ENCODE measurements around the gene PDLIM5.

The PDLIM5 gene

DNA sequence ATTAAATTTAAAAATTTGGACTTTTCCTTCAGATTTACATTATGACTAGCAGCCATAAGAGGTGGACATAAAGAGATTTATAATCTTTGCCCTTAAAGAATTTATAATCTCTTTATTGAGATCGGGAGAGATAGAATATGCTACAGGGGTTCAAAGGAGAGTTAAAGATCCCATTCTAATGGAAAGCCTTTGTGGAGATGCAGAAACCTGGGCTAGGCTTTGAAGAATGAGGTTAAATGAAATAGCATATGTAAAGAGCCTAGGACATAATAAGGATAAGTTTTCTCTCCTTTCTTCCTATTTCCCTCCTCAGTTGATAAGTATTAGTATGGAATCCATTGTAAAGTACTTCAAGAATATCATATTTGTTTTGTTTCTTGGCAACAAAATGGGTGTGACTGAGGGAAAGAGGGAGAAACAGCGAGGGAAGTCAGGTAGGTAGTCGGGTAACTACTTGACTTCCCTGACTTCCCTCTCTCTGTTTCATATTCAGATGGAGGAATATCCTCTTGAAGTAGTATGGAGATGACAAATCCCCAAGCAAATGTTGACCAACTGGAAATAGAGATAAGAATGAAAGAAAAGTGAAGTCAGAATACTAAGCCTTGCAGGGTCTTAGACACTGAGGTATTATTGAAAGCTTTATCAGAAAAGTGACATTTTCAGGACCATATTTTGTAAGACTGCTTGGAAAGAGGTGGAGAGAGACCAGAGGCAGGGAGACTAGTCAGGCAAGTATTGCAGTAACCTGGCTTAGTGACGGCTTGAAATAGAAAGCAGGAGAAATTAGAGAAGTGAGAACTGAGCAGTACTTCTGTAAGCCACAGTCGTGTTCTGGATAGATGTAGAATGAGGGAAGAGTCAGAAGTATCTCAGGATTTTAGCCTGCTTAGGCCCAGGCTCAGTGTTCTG is 82.9 kb downstream of the PDLIM5 start:
- no peak overlapping the region for H3K9ac ChIP-seq (ENCODE audit: low read length)
- peaks cover 64% of the 10 kb centered on the region for H3K4me1 ChIP-seq (ENCODE audit: insufficient read depth, low read length)

GRCh38 chr4:94536049-94536448 is 84.3 kb downstream of the PDLIM5 start:
- Histone ChIP-seq H3K27me3 (ENCODE audit: control insufficient read depth in 1 of 2, insufficient read depth in 2 of 2, low read length in 2 of 2) (no peaks in the 10 kb centered on the region), H3K9ac (ENCODE audit: low read length) (no peak overlapping the region), H3K9me3 (ENCODE audit: low read length) (no peaks in the 10 kb centered on the region), H3K4me1 (ENCODE audit: insufficient read depth, low read length) (peaks cover 59% of the 10 kb centered on the region), H3K4me3 (ENCODE audit: low read depth in 1 of 2, low read length in 2 of 2) (no peak overlapping the region), H3K27ac (ENCODE audit: low read depth, low read length) (no peak overlapping the region), H3K36me3 (ENCODE audit: insufficient read depth, low read length) (no peaks in the 10 kb centered on the region)

More for the DNA sequence above, 82.9 kb downstream of the PDLIM5 start:
- no peak overlapping the region for H3K27ac ChIP-seq (ENCODE audit: low read depth, low read length)
- no peak overlapping the region for H3K4me3 ChIP-seq (ENCODE audit: low read depth in 1 of 2, low read length in 2 of 2)
- no peaks in the 10 kb centered on the region for H3K9me3 ChIP-seq (ENCODE audit: low read length)
- no peaks in the 10 kb centered on the region for H3K27me3 ChIP-seq (ENCODE audit: control insufficient read depth in 1 of 2, insufficient read depth in 2 of 2, low read length in 2 of 2)
- no peaks in the 10 kb centered on the region for H3K36me3 ChIP-seq (ENCODE audit: insufficient read depth, low read length)

DNA sequence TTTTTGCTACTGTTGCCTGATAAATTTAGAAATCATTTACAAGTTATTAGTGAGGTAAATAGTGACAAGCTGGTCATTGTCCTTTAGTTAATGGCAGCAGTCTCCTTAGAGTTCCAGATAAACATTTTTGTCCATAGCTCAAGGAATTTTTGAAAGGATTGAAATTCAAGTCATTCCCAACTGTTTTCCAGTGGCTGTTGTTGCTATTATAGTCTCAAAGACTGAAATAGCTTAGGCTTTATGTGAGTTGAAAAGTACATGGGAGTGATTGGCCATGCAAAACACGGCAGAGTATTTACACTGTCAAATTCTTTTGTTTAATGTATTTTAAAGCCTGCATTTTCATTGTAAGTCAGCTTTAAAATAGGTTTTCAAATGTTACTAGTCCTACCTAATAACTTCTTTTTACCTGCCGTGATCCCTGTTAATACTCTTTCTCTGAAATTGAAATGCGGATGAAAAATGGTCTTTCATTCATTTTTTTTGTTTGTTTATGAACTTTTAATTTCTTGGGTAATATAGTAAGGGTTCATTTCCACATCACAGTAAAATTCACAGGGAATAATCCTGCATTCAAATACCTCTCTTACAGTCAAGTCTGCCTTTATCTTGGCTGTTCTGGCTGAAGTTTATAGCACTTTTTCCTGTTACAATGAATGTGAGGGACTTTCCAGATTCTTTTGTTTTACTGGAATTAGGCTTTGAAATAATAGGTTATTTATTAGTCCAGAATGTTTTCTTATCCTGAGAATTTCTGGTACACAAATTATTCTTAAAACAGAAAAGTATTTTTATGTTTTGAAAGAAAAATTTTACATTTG is 85.1 kb downstream of the PDLIM5 start:
- H3K27ac ChIP-seq (ENCODE audit: low read depth, low read length) = no peak overlapping the region
- H3K4me3 ChIP-seq (ENCODE audit: low read depth in 1 of 2, low read length in 2 of 2) = no peak overlapping the region
- no peaks in the 10 kb centered on the region for H3K27me3 ChIP-seq (ENCODE audit: control insufficient read depth in 1 of 2, insufficient read depth in 2 of 2, low read length in 2 of 2)
- no peak overlapping the region for H3K9ac ChIP-seq (ENCODE audit: low read length)
- peaks cover 59% of the 10 kb centered on the region for H3K4me1 ChIP-seq (ENCODE audit: insufficient read depth, low read length)
- no peaks in the 10 kb centered on the region for H3K9me3 ChIP-seq (ENCODE audit: low read length)
- H3K36me3 ChIP-seq (ENCODE audit: insufficient read depth, low read length) = no peaks in the 10 kb centered on the region

DNA sequence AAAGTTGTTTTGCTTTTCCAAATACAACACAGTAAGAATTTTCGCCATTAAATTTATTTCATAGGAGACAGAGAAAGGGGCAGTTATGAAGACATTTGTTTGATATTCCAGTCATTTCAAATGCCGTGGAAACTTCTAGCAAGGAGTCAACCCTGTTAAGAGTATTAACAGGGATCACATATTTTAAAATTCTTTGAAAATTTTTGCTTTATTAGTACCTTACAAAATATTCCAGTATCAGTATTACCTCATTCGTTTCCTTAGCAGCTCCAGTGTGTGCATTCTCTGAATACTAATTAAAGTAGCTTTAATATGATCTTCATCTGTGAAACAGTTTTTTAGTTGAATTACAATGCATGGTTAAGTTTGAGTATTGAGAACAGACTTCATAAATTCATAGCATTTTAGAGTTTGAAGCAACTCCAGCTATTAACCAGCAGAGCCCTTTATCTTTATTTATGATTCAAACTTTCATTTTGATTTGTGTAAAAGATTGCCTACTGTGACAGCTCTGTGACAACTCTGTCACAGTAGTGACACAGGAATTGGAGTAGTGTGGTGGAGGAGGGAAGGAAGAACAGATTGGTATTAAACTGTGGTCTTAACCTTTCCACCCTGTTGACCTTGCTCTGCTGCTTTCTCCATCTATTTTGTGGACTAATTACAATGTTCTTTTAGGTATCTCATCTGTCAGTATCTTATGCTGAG is 86.3 kb downstream of the PDLIM5 start:
- no peak overlapping the region for H3K9ac ChIP-seq (ENCODE audit: low read length)
- H3K9me3 ChIP-seq (ENCODE audit: low read length) = no peaks in the 10 kb centered on the region
- no peak overlapping the region for H3K4me3 ChIP-seq (ENCODE audit: low read depth in 1 of 2, low read length in 2 of 2)
- H3K27me3 ChIP-seq (ENCODE audit: control insufficient read depth in 1 of 2, insufficient read depth in 2 of 2, low read length in 2 of 2) = no peaks in the 10 kb centered on the region
- H3K36me3 ChIP-seq (ENCODE audit: insufficient read depth, low read length) = no peaks in the 10 kb centered on the region
- H3K4me1 ChIP-seq (ENCODE audit: insufficient read depth, low read length) = peaks cover 56% of the 10 kb centered on the region
- H3K27ac ChIP-seq (ENCODE audit: low read depth, low read length) = no peak overlapping the region

- Histone ChIP-seq H3K27me3 (ENCODE audit: control insufficient read depth in 1 of 2, insufficient read depth in 2 of 2, low read length in 2 of 2) (no peaks in the 10 kb centered on the region), H3K9ac (ENCODE audit: low read length) (no peak overlapping the region), H3K27ac (ENCODE audit: low read depth, low read length) (no peak overlapping the region), H3K36me3 (ENCODE audit: insufficient read depth, low read length) (no peaks in the 10 kb centered on the region), H3K4me3 (ENCODE audit: low read depth in 1 of 2, low read length in 2 of 2) (no peak overlapping the region), H3K4me1 (ENCODE audit: insufficient read depth, low read length) (peaks cover 37% of the 10 kb centered on the region), H3K9me3 (ENCODE audit: low read length) (no peaks in the 10 kb centered on the region)
These were observed 88.7 kb downstream of the PDLIM5 start for GRCh38 chr4:94540476-94540875.

DNA sequence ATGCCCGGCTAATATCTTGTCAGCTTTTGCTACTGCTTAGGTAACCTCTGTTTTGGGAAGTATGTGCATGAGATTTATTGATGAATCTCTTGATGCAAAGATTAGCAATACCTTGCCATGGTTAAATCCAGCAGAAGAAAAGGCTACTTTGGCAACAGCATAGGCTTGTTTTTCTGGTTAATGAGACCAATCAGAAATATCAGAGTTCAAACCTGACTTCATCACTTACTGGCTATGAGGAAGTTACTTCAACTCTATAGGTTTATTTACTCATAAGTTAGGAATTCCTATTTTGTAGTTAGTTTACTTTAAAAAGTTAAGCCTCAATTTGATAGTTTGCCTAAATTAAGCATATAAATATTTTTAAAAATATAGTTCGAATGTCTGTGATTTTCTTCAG is 93.1 kb downstream of the PDLIM5 start:
- Histone ChIP-seq H3K4me3 (ENCODE audit: low read depth in 1 of 2, low read length in 2 of 2) (no peak overlapping the region), H3K27ac (ENCODE audit: low read depth, low read length) (no peak overlapping the region), H3K4me1 (ENCODE audit: insufficient read depth, low read length) (peaks cover 19% of the 10 kb centered on the region), H3K9me3 (ENCODE audit: low read length) (no peaks in the 10 kb centered on the region), H3K27me3 (ENCODE audit: control insufficient read depth in 1 of 2, insufficient read depth in 2 of 2, low read length in 2 of 2) (no peaks in the 10 kb centered on the region), H3K9ac (ENCODE audit: low read length) (no peak overlapping the region), H3K36me3 (ENCODE audit: insufficient read depth, low read length) (no peaks in the 10 kb centered on the region)

DNA sequence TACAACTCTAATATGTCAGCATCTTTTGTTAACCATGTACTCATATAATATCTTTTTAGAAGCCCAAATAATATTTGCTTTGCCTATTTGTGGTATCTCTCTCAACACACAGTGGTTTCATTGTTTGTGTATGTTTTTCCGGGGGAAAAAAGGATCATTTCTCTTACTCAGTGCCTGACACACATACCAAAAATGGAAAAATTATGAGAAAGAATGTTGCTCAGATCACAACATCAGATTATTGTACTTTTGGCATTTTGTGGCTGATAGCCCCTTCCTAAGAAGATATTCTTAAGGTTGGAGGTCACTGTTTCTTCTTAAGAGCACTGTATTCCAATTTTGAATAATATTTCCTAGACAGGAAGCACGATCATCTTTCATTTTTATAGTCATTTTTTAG is 93.6 kb downstream of the PDLIM5 start:
- Histone ChIP-seq H3K9me3 (ENCODE audit: low read length) (no peaks in the 10 kb centered on the region), H3K9ac (ENCODE audit: low read length) (no peak overlapping the region), H3K4me3 (ENCODE audit: low read depth in 1 of 2, low read length in 2 of 2) (no peak overlapping the region), H3K4me1 (ENCODE audit: insufficient read depth, low read length) (peaks cover 19% of the 10 kb centered on the region), H3K36me3 (ENCODE audit: insufficient read depth, low read length) (no peaks in the 10 kb centered on the region), H3K27ac (ENCODE audit: low read depth, low read length) (no peak overlapping the region), H3K27me3 (ENCODE audit: control insufficient read depth in 1 of 2, insufficient read depth in 2 of 2, low read length in 2 of 2) (no peaks in the 10 kb centered on the region)

- Histone ChIP-seq H3K4me3 (ENCODE audit: low read depth in 1 of 2, low read length in 2 of 2) (no peak overlapping the region), H3K27ac (ENCODE audit: low read depth, low read length) (no peak overlapping the region), H3K9ac (ENCODE audit: low read length) (no peak overlapping the region), H3K36me3 (ENCODE audit: insufficient read depth, low read length) (no peaks in the 10 kb centered on the region), H3K4me1 (ENCODE audit: insufficient read depth, low read length) (peaks cover 26% of the 10 kb centered on the region), H3K27me3 (ENCODE audit: control insufficient read depth in 1 of 2, insufficient read depth in 2 of 2, low read length in 2 of 2) (no peaks in the 10 kb centered on the region), H3K9me3 (ENCODE audit: low read length) (no peaks in the 10 kb centered on the region)
These were observed 95.2 kb downstream of the PDLIM5 start for GRCh38 chr4:94546949-94547348.

- Histone ChIP-seq H3K4me1 (ENCODE audit: insufficient read depth, low read length) (peaks cover 26% of the 10 kb centered on the region), H3K9ac (ENCODE audit: low read length) (no peak overlapping the region), H3K36me3 (ENCODE audit: insufficient read depth, low read length) (no peaks in the 10 kb centered on the region), H3K9me3 (ENCODE audit: low read length) (no peaks in the 10 kb centered on the region), H3K27me3 (ENCODE audit: control insufficient read depth in 1 of 2, insufficient read depth in 2 of 2, low read length in 2 of 2) (no peaks in the 10 kb centered on the region), H3K4me3 (ENCODE audit: low read depth in 1 of 2, low read length in 2 of 2) (no peak overlapping the region), H3K27ac (ENCODE audit: low read depth, low read length) (no peak overlapping the region)
These were observed 96.8 kb downstream of the PDLIM5 start for GRCh38 chr4:94548571-94548970.

DNA sequence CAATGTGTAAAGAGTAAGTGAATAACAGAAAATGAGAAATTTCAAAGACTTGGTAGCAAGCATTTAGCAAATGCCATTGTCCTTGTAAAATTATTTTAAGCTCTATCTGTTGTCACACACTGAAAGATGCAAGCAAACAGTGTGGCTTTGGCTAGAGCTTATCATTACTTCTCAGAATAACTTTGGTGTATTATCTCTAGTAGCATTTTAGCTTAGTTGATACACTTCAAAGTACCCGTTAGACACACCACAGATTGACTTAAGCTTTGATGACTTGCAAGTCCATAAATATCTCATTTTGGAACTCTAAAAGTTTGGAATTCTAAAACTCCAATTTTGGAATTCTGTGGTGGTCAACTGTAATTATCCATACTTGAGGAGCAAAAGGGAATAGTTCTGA is 98.6 kb downstream of the PDLIM5 start:
- Histone ChIP-seq H3K36me3 (ENCODE audit: insufficient read depth, low read length) (no peaks in the 10 kb centered on the region), H3K4me3 (ENCODE audit: low read depth in 1 of 2, low read length in 2 of 2) (no peak overlapping the region), H3K4me1 (ENCODE audit: insufficient read depth, low read length) (peaks cover 21% of the 10 kb centered on the region), H3K9ac (ENCODE audit: low read length) (no peak overlapping the region), H3K9me3 (ENCODE audit: low read length) (no peaks in the 10 kb centered on the region), H3K27me3 (ENCODE audit: control insufficient read depth in 1 of 2, insufficient read depth in 2 of 2, low read length in 2 of 2) (no peaks in the 10 kb centered on the region), H3K27ac (ENCODE audit: low read depth, low read length) (no peak overlapping the region)

- Histone ChIP-seq H3K4me3 (ENCODE audit: low read depth in 1 of 2, low read length in 2 of 2) (no peak overlapping the region), H3K27me3 (ENCODE audit: control insufficient read depth in 1 of 2, insufficient read depth in 2 of 2, low read length in 2 of 2) (no peaks in the 10 kb centered on the region), H3K4me1 (ENCODE audit: insufficient read depth, low read length) (peaks cover 21% of the 10 kb centered on the region), H3K36me3 (ENCODE audit: insufficient read depth, low read length) (no peaks in the 10 kb centered on the region), H3K9me3 (ENCODE audit: low read length) (no peaks in the 10 kb centered on the region), H3K27ac (ENCODE audit: low read depth, low read length) (no peak overlapping the region), H3K9ac (ENCODE audit: low read length) (no peak overlapping the region)
These were observed 99.1 kb downstream of the PDLIM5 start for GRCh38 chr4:94550851-94551250.
